Nasal cavity respiratory epithelium epithelial cell of viscerocranial mucosa (primary cell): Measurements from ENCODE around the gene SPG11. TPM values are rescaled to one million over a fixed set of nuclear protein-coding genes. Genes with fewer than 3 reads are reported as not detected.

ENCODE experiments used
- total RNA-seq: library from RNA; depleted of rRNA; stranded (reverse); fragments of >200 nt; gene quantifications from 2 replicates; pipeline ENCODE4 v1.2.3, GENCODE V29; 2014

The SPG11 gene
- 75.5 and 139 TPM in 2 replicates for total RNA-seq

GRCh38 chr15:44663410-44664308, at the start of gene SPG11:
Gene SPG11, minus strand, starts transcription at chr15:44663662. Its CDS starts 15 bp downstream, at chr15:44663647.

DNA sequence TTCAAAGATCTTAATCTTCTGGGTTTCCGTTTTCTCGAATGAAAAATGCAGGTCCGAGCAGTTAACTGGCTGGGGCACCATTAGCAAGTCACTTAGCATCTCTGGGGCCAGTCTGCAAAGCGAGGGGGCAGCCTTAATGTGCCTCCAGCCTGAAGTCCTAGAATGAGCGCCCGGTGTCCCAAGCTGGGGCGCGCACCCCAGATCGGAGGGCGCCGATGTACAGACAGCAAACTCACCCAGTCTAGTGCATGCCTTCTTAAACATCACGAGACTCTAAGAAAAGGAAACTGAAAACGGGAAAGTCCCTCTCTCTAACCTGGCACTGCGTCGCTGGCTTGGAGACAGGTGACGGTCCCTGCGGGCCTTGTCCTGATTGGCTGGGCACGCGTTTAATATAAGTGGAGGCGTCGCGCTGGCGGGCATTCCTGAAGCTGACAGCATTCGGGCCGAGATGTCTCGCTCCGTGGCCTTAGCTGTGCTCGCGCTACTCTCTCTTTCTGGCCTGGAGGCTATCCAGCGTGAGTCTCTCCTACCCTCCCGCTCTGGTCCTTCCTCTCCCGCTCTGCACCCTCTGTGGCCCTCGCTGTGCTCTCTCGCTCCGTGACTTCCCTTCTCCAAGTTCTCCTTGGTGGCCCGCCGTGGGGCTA, 47.8 kb upstream of the SPG11 start, which contains the start of the genes B2M and PATL2:
TSS of gene B2M (plus strand) at position 422 of the 647 bp plus-strand sequence. CDS start at position 452, 30 bp downstream.
TSS of gene PATL2 (minus strand) at position 228 of the 647 bp plus-strand sequence. CDS start 34,833 bp downstream, outside the sequence.

DNA sequence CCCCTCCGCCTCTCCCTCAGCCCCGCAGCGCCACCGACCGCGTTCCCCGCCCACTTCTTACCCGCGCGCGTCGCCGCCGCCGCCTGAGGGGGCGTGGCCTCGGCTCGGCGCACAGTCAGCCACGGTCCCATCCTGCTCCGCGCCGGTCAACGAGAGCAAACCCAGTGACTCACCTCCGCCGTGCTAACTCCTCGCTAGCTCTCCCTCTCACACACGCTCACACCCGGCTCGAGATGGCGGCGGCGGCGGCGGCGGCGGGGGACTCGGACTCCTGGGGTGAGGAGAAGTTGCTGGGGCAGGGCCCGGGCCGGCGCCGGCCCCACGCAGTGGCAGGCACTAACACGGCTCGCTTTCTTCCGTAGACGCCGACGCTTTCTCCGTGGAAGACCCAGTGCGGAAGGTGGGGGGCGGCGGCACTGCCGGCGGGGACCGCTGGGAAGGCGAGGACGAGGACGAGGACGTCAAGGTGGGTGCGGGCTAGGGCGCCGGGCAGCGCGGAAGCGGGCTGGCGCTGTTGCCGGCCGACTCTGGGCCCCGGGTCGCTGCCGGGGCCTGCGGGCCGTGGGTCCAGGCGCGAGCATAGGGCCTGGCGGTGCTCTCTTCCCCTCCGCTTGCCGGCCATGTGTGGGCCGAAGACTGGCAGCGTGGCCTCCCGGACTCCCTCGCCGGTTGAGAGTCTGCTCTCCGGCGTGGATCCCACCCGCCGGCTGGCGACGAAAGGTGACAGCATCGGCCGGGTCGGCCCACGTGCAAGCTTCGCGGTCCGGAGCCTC, 126.3 kb downstream of the SPG11 start, which contains the start of gene EIF3J:
TSS of gene EIF3J (plus strand) at position 186 of the 773 bp plus-strand sequence. CDS start at position 234, 48 bp downstream.

Other genes with a start within 250 kb of the SPG11 start
- gene CTDSPL2, start 236.0 kb downstream of the SPG11 start, total RNA-seq = 60.1 and 69.3 TPM in 2 replicates
- gene EIF3J, start 126.5 kb downstream of the SPG11 start, total RNA-seq = 93.3 and 101 TPM in 2 replicates
- under 0.01 and 0.36 TPM in 2 replicates for gene PATL2, start 47.7 kb upstream of the SPG11 start, total RNA-seq
- gene B2M, start 47.9 kb upstream of the SPG11 start, total RNA-seq = 844 and 1,206 TPM in 2 replicates
- gene TRIM69, start 72.9 kb upstream of the SPG11 start, total RNA-seq = 8.9 and 18.7 TPM in 2 replicates